Muscle layer of duodenum (tissue), 2 donors: ENCODE data around the gene KNSTRN.
A peak's percentile ranks its signal among the peaks of the same experiment; 100 is the strongest.

Experiments used
- H3K27ac ChIP-seq: one replicate; pipeline ENCODE4 v1.7.0; 2013; ENCODE audit warnings: mild to moderate bottlenecking, low read length
- H3K27me3 ChIP-seq: one replicate; pipeline ENCODE4 v1.7.0; 2013; ENCODE audit warnings: low read depth, mild to moderate bottlenecking, control low read depth, low read length
- H3K36me3 ChIP-seq, 2 donors: one replicate each; pipeline ENCODE4 v1.7.0; 2013; ENCODE audit warnings: low read length in 2 of 2, control low read depth in 1 of 2, mild to moderate bottlenecking in 1 of 2; ENCODE audit not compliant: insufficient read depth in 2 of 2, control insufficient read depth in 1 of 2
- H3K4me1 ChIP-seq, 2 donors: one replicate each; pipeline ENCODE4 v1.7.0; 2013; ENCODE audit warnings: low read length in 2 of 2, mild to moderate bottlenecking in 2 of 2, control low read depth in 1 of 2, moderate library complexity in 1 of 2; ENCODE audit not compliant: insufficient read depth in 2 of 2, control insufficient read depth in 1 of 2
- H3K4me3 ChIP-seq, 2 donors: one replicate each; pipeline ENCODE4 v1.7.0; 2013; ENCODE audit warnings: low read length in 2 of 2, low read depth in 1 of 2, mild to moderate bottlenecking in 1 of 2
- H3K9me3 ChIP-seq, 2 donors: one replicate each; pipeline ENCODE4 v1.7.0; 2013; ENCODE audit warnings: low read length in 2 of 2, control low read depth in 1 of 2, mild to moderate bottlenecking in 1 of 2; ENCODE audit not compliant: control insufficient read depth in 1 of 2
- donor health status: healthy.

Gene KNSTRN, protein sequence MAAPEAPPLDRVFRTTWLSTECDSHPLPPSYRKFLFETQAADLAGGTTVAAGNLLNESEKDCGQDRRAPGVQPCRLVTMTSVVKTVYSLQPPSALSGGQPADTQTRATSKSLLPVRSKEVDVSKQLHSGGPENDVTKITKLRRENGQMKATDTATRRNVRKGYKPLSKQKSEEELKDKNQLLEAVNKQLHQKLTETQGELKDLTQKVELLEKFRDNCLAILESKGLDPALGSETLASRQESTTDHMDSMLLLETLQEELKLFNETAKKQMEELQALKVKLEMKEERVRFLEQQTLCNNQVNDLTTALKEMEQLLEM

DNA sequence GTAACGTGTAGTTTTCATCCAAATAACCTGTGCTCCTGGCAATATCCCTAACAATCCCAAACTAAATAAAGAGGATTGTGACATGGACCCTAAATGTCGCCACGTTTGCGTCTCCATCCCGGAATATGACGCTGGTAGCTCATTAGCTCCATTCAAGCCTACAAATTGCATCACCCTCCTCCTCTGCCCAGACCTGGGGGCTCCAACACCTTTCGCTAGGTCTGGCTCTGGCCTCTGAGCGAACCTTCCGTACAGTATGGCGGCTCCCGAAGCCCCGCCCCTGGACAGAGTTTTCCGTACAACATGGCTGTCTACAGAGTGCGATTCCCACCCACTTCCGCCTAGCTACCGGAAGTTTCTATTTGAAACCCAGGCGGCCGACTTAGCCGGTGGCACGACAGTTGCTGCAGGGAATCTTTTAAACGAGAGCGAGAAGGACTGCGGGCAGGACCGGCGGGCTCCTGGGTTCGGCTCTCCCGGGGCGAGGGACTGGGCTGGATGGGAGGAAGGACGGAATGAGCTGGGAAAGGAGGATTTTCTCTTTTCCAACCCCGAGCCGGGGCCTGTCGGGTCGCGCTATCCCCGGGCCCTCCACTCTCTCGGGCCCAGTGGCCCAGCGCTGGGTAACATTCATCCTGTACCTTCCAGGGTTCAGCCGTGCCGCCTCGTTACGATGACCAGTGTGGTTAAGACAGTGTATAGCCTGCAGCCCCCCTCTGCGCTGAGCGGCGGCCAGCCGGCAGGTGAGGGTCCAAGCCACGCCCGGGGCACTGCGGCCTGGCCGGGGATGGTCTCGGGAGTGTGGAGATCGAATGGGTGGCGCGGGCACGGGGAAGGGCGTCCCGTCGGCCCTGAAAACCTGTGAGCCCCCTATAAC is at the start of gene KNSTRN:
Gene KNSTRN (plus strand): TSS at position 142 of the 877 bp plus-strand sequence. CDS start 115 bp downstream, at position 257.
- H3K9me3 ChIP-seq: no peaks in the 10 kb centered on the region
- peaks cover 0 to 11% of the 10 kb centered on the region in 2 donors for H3K4me1 ChIP-seq
- H3K27ac ChIP-seq: peak within 1 kb of the TSS; percentile 36
- H3K4me3 ChIP-seq: peak within 1 kb of the TSS; percentile 81 to 94
- peaks cover 11 to 13% of the 10 kb centered on the region in 2 donors for H3K36me3 ChIP-seq
- no peaks in the 10 kb centered on the region for H3K27me3 ChIP-seq

DNA sequence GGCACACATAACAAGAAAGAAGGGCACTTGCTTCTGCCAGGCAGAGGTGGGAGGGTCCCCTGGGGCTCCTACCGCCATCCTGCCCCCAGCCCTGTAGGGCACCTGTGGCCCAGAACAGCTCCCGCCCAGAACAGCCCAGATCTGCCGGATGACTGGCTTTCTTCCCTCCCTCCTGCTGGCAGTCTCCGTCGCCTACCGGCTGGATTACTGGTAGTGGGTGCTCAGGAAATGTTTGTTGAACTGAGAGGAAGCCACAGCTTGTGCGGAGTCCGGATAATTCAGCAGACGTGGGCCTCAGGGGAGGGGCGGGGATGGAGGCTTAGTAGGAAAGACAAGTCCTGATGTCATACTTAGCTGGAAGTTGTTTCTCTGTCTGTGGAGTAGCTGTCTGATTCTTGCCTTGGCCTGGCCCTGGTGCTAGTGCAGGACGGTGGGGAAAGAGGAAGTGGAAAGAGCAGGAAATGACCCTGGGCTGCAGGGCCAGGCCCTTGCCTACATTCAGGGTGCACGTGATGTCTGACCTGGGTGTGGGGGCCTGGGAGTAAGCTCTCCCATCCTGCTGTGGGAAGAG is 48.5 kb upstream of the KNSTRN start:
- Histone ChIP-seq H3K9me3 (no peaks in the 10 kb centered on the region), H3K4me3 (peak overlapping the region in 1 of 2 donors; percentile 32), H3K4me1 (peaks cover 45 to 85% of the 10 kb centered on the region in 2 donors), H3K27me3 (no peaks in the 10 kb centered on the region), H3K27ac (peak overlapping the region; percentile 87), H3K36me3 (peaks cover 0 to 13% of the 10 kb centered on the region in 2 donors)

DNA sequence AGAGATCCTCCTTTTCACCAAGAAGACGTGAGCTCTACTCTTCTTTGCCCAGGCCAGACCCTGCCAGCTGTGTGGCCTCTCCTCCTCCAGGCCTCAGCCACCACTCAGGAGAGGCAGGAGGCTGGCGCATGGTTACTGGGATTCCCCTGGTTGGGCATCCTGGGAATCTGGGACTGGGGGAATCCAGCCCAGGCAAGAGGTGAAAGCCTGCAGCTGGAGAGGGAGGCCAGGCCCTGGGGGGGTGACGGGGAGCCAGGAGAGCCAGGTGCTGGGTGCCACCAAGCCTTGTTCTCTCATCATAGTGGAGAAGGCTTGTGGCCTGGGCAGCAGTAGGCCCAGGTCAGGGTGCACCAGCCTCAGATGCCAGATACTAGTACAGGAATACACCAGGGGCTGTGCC is 48.0 kb upstream of the KNSTRN start:
- no peak overlapping the region for H3K4me3 ChIP-seq
- H3K9me3 ChIP-seq: no peaks in the 10 kb centered on the region
- H3K4me1 ChIP-seq: peaks cover 50 to 85% of the 10 kb centered on the region in 2 donors
- H3K27me3 ChIP-seq: no peaks in the 10 kb centered on the region
- peak overlapping the region; percentile 87 for H3K27ac ChIP-seq
- peaks cover 0 to 13% of the 10 kb centered on the region in 2 donors for H3K36me3 ChIP-seq

DNA sequence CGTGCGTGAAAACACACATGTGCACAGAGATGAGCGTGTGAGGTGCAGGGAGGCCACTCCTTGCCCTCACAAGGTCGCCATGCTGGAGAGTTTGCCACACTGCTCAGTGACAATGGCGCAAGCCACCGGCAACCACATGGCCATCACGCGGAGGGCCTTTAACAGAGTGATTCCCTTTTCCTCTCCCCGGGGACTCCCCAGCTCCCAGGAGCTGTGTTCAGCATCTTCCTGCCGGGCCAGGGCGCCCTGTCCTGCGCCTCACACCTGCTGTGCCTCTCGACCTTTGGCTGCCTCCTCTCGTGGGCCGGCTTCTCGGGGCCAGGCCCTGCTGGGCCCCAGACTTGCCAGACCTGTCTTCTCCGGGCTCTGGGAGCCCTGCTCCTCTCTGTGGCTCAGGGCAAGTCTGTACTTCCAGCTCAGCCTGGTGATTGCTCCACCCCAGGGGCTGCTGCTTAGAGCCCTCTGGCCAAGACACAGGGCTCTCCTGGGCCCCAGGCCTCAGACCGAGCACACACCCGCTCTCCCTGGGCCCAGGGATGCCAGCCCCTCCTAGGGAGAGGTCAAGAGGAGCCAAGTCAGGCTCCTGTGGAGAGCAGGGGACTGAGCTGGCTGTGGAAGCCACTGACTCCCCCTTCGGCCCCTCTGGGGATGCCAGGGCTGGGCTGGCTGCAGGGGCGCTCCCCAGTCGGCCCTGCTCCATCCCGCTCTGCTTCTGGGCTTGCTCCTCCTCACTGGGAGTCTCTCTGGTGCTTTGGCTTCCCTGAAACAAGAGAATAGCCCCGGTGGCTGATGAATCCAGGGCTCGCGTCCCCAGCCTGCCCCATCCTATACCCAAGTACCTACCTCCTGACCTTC is 47.4 kb upstream of the KNSTRN start:
- H3K4me3 ChIP-seq: no peak overlapping the region
- H3K27ac ChIP-seq: peak overlapping the region; percentile 87
- H3K9me3 ChIP-seq: no peaks in the 10 kb centered on the region
- peaks cover 0 to 14% of the 10 kb centered on the region in 2 donors for H3K36me3 ChIP-seq
- H3K4me1 ChIP-seq: peaks cover 52 to 86% of the 10 kb centered on the region in 2 donors
- H3K27me3 ChIP-seq: no peaks in the 10 kb centered on the region

DNA sequence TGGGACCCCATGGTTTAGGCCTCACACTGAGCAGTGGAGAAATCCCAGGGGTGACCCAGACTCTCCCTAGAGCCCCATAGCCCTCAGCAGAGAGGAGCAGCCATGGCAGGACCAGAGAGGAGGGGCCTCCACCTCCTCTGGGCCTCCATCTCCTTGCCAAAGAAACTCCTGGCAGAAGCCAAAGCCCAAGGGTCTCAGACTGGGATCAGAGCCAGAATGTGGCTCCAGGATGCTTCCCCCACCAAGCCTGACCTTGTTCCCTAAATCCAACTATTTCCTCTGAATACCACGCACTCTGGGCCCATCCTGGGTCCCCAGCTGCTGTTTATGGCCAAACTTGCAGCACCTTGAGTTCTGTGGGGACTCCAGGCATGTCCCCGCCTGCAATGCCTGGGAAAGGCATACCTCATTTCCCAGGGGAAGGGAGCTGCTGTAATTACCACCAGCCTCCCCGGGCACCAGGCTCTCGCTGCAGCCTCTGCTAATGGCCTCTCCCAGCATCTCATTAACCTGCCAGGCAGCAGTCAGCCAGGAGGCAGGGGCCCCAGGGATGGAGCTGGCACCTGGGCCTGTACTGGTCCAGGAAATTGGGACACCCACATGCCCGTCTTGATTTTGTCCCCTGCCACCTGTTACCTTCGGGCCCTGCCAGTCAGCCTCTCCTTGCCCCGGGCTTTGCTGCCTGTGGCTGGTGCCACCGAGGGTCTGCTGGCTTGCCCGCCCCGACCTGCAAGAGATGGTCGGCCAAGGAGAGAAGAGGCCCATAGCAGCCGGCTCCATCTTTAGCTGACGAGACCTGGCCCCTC is 46.4 kb upstream of the KNSTRN start:
- Histone ChIP-seq H3K27me3 (no peaks in the 10 kb centered on the region), H3K36me3 (peaks cover 0 to 18% of the 10 kb centered on the region in 2 donors), H3K4me3 (no peak overlapping the region), H3K4me1 (peaks cover 50 to 86% of the 10 kb centered on the region in 2 donors), H3K27ac (peak overlapping the region; percentile 93), H3K9me3 (no peaks in the 10 kb centered on the region)

DNA sequence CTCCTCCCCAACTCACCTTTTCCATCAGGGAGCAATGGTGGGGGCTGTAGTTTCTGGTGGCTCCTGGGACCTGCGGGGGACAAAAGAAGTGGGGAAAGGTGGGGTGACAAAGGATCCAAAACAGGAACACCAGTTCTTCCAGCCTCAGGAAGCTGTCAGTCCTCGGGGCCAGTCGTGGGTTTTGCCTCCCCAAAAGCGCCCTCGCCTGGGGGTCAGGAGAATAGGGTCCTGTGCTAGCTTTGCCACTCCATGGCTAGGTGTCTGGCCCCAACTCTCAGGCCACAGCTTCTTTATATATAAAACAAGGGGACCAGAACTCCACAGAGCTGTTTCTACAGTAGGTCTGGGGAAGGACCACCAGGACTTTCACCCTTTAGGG is 45.8 kb upstream of the KNSTRN start:
- peaks cover 52 to 90% of the 10 kb centered on the region in 2 donors for H3K4me1 ChIP-seq
- peak overlapping the region; percentile 93 for H3K27ac ChIP-seq

DNA sequence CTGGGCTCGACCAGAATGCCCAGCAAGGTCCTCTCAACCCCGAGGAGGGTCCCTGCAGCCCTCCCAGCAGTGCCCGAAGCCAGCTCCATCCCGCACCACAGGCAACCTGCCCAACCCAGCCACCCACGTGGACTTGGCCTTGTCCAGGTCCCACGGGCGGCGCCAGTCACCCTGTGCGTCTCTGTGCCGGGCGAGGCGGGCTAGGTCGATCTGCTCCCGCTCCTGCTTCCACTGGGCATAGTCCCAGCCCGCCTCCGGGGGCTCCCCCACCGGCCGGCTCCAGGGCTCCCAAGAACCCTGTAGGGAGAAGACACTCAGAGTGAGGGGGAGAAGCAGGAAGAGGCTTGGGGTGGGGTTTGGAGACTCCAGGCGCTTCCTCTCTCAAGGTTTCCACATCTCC is 44.9 kb upstream of the KNSTRN start:
- Histone ChIP-seq H3K27ac (peak overlapping the region; percentile 93), H3K27me3 (no peaks in the 10 kb centered on the region), H3K36me3 (peaks cover 0 to 18% of the 10 kb centered on the region in 2 donors), H3K9me3 (no peaks in the 10 kb centered on the region), H3K4me3 (peak overlapping the region in 1 of 2 donors; percentile 54), H3K4me1 (peaks cover 49 to 88% of the 10 kb centered on the region in 2 donors)

More for the DNA sequence above, 45.8 kb upstream of the KNSTRN start:
- H3K27me3 ChIP-seq: no peaks in the 10 kb centered on the region
- H3K9me3 ChIP-seq: no peaks in the 10 kb centered on the region
- H3K4me3 ChIP-seq: no peak overlapping the region
- H3K36me3 ChIP-seq: peaks cover 0 to 18% of the 10 kb centered on the region in 2 donors

DNA sequence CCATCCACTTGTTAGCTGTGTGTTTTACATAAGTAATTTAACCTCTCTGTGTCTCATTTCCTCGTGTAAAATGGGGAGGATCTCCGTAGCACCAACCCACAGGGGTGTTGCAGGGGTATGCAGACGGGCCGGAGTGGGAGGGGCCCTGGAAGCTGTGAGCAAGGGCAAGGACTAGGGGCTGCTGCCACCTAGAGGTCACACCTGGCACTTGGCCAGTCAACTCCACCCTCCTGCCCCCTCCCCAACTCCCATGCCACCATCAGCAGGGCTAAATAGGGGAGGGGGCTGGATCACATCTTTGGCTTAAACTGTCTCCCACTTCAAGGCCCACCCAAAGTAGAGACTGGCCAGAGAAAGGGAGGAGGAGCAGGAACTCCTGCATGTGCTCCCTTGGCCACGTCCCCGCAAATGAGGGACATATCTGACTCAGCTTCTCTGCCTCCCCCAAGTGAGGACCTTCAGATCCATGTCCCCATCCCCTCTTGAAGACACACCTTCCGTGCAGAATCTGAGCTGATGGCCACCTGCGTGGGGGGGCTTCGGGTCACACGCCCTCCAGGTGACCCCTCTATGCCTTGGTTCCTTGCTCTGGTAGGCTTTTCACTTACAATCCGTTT is 44.4 kb upstream of the KNSTRN start:
- peak overlapping the region; percentile 54 to 56 for H3K4me3 ChIP-seq

DNA sequence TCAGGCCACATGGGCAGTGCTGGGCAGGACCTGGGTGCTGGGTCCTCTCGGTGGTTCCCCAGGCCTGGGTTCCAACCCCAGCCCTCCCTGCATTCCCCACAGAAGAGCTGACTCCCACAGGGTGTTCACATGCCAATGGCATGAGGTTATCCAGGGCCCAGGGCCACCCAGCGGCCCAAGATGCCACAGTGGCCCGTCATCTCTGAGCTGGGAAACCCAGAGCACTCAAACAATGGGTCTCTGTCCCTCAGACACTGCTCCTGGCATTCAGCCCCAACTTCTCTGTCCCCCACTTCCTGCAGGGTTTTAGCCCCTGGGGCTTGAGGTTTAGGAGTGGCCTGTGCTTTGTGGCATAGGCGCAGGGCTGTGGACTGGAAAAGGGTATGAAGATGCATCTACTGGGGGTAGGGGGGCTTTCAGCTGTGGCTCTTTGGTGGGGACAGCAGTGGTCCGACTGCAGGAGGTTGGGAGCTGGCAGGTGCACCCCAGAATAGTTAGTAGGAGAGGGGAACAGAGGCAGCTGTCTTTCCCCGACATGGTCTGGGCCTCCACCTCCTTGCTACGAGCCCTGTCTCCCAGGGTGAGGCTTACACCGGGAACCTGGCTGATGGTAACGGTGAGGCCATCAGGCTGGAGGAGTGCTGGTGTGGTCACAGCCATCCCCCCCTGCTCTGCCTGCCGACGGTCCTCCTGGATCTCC is 43.5 kb upstream of the KNSTRN start:
- Histone ChIP-seq H3K4me1 (peaks cover 54 to 92% of the 10 kb centered on the region in 2 donors), H3K36me3 (peaks cover 0 to 18% of the 10 kb centered on the region in 2 donors), H3K4me3 (peak overlapping the region; percentile 54 to 56), H3K27ac (peak overlapping the region; percentile 93), H3K27me3 (no peaks in the 10 kb centered on the region), H3K9me3 (no peaks in the 10 kb centered on the region)

More for the DNA sequence above, 44.4 kb upstream of the KNSTRN start:
- peak overlapping the region; percentile 93 for H3K27ac ChIP-seq
- H3K4me1 ChIP-seq: peaks cover 51 to 89% of the 10 kb centered on the region in 2 donors
- H3K36me3 ChIP-seq: peaks cover 0 to 18% of the 10 kb centered on the region in 2 donors
- H3K9me3 ChIP-seq: no peaks in the 10 kb centered on the region
- H3K27me3 ChIP-seq: no peaks in the 10 kb centered on the region
